Endothelial cell (in vitro differentiated cells): ENCODE data around the gene OR5AU1. TPM values are rescaled to one million over a fixed set of nuclear protein-coding genes. Genes with fewer than 3 reads are reported as not detected.

Experiments used
- DNase-seq: peaks from one replicate; pipeline ENCODE4 v3.0.0; 2021; ENCODE audit warnings: low spot score
- H3K27ac Mint-ChIP-seq: one replicate; pipeline ENCODE4 v1.8.0; 2021; ENCODE audit warnings: mixed read lengths, inconsistent platforms; ENCODE audit not compliant: unreplicated experiment
- H3K27me3 Mint-ChIP-seq: one replicate; pipeline ENCODE4 v1.8.0; 2021; ENCODE audit warnings: mild to moderate bottlenecking, moderate library complexity, mixed read lengths, inconsistent platforms; ENCODE audit not compliant: unreplicated experiment
- H3K36me3 Mint-ChIP-seq: one replicate; pipeline ENCODE4 v1.8.0; 2021; ENCODE audit warnings: mild to moderate bottlenecking, low read depth, mixed read lengths, inconsistent platforms; ENCODE audit not compliant: unreplicated experiment
- H3K4me1 Mint-ChIP-seq: one replicate; pipeline ENCODE4 v1.8.0; 2021; ENCODE audit warnings: mild to moderate bottlenecking, mixed read lengths, inconsistent platforms; ENCODE audit not compliant: unreplicated experiment
- H3K4me3 Mint-ChIP-seq: one replicate; pipeline ENCODE4 v1.8.0; 2021; ENCODE audit warnings: mild to moderate bottlenecking, mixed read lengths, inconsistent platforms; ENCODE audit not compliant: unreplicated experiment
- H3K9me3 Mint-ChIP-seq: one replicate; pipeline ENCODE4 v1.8.0; 2021; ENCODE audit warnings: mixed read lengths, inconsistent platforms; ENCODE audit not compliant: unreplicated experiment
- CTCF ChIP-seq: fragments of 200-600 bp; sonication (generic); IDR thresholded peaks from one replicate; pipeline ENCODE4 v1.5.0; 2021; ENCODE audit warnings: antibody characterized with exemption; ENCODE audit not compliant: unreplicated experiment
- total RNA-seq: library from RNA; stranded (reverse); fragmentation: NEBNext Ultra II Directional; extraction: Animal tissue kit (Norgen Biotek cat#: 25700); gene quantifications from one replicate; pipeline ENCODE4 v1.2.1, GENCODE V29; 2021; ENCODE audit not compliant: unreplicated experiment

The OR5AU1 gene
- total RNA-seq, 1 donor from 2014 or later, result not detected

DNA sequence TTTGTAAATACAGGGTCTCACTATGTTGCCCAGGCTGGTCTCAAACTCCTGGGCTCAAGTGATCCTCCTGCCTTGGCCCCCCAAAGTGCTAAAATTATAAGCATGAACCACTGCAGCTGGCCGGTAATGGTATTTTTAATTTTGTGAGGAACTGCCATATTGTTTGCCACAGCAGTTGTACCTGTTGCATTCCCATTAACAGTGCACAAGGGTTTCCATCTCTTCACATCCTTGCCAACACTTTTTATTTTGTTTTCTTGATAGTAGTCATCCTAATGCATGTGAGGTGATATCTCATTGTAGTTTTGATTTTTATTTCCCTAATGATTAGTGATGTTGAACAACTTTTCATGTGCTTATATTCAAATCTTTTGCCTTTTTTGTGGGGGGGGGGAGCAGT lies 13.5 kb downstream of the OR5AU1 start:
- H3K9me3 Mint-ChIP-seq, result peaks cover 4% of the 10 kb centered on the region
- H3K27me3 Mint-ChIP-seq, result peaks cover 1% of the 10 kb centered on the region
- no peaks in the 10 kb centered on the region for H3K4me1 Mint-ChIP-seq
- no peaks in the 10 kb centered on the region for H3K36me3 Mint-ChIP-seq
- TF ChIP-seq CTCF, result no peak
- no peak overlapping the region for H3K27ac Mint-ChIP-seq
- no peak for DNase-seq
- H3K4me3 Mint-ChIP-seq, result no peak overlapping the region

- TF ChIP-seq CTCF, result peak; percentile 82
These were observed 19.8 kb downstream of the OR5AU1 start for GRCh38 chr14:21136024-21136423.

DNA sequence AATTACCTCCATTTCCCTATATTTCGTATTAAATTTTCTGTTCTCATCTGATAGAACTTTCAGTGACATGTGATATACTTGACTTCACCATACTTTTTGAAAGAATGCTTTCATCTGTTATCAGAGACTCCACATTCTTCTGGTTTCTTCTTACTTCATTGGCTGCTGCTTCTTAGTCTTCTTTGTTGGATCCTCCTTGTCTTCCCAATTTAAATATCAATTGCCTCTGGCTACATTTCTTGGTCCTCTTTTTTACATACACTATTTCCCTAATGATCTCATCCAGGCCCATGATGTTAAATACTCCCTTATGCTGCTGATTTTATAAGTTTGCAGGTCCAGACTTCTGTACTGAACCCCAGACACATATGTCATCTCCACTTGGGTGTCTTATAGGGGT lies 22.0 kb downstream of the OR5AU1 start:
- no peak for DNase-seq
- Mint-ChIP-seq H3K4me3 (no peak overlapping the region), H3K36me3 (peaks cover 9% of the 10 kb centered on the region), H3K4me1 (no peaks in the 10 kb centered on the region), H3K9me3 (peaks cover 5% of the 10 kb centered on the region), H3K27me3 (peaks cover 2% of the 10 kb centered on the region), H3K27ac (no peak overlapping the region)
- no peak for TF ChIP-seq CTCF

More at GRCh38 chr14:21136024-21136423, 19.8 kb downstream of the OR5AU1 start:
- H3K9me3 Mint-ChIP-seq, result peaks cover 5% of the 10 kb centered on the region
- H3K27me3 Mint-ChIP-seq, result peaks cover under 1% of the 10 kb centered on the region
- no peak overlapping the region for H3K27ac Mint-ChIP-seq
- no peak overlapping the region for H3K4me3 Mint-ChIP-seq
- H3K4me1 Mint-ChIP-seq, result no peaks in the 10 kb centered on the region
- DNase-seq, result no peak
- H3K36me3 Mint-ChIP-seq, result peaks cover 9% of the 10 kb centered on the region

DNA sequence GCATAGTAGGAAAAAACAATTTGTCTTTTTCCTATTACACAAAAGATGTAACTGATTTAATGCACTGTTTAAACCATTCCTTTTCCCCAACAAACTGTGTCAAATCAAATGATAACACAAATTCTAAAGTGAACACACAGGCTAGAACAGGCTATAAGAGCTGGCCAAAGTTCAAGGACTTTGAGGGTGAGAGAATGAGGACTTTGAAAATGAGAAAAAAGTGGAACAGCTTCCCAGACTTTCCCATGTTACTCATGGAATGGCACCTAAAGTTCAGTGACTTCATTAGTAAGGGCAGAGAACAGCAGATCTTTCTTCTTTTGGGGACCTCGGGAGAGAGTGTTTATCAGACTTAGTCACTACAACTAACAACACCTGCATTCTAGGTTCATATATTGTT lies 32.4 kb downstream of the OR5AU1 start:
- TF ChIP-seq CTCF, result no peak
- Mint-ChIP-seq H3K27ac (no peak overlapping the region), H3K4me3 (no peak overlapping the region), H3K9me3 (no peaks in the 10 kb centered on the region), H3K4me1 (no peaks in the 10 kb centered on the region), H3K27me3 (no peaks in the 10 kb centered on the region), H3K36me3 (no peaks in the 10 kb centered on the region)
- no peak for DNase-seq

DNA sequence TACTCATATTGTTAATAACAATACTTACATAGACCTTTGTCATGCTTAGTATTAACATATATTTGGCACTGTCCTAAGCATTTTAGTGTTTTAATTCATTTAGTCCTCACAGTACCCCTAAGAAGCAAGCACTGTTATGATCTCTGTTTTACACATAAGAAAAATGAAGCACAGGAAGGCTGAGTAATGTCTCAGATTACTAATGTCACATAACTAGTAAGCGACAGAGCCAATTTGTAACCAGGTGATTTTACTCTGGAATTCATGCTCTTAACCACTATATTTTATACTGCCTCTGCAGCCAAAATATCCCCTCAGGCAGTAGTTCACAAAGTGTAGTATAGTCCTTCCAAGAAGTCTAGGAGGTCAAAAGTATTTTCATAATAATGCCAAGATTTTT lies 34.7 kb downstream of the OR5AU1 start:
- no peak for DNase-seq
- no peaks in the 10 kb centered on the region for H3K4me1 Mint-ChIP-seq
- no peaks in the 10 kb centered on the region for H3K27me3 Mint-ChIP-seq
- no peak overlapping the region for H3K4me3 Mint-ChIP-seq
- H3K36me3 Mint-ChIP-seq, result no peaks in the 10 kb centered on the region
- no peak overlapping the region for H3K27ac Mint-ChIP-seq
- no peaks in the 10 kb centered on the region for H3K9me3 Mint-ChIP-seq
- TF ChIP-seq CTCF, result no peak
